NCI-H345 treated with DMSO at 0.1 percent for 48 hours (cell line): ENCODE results near the gene FAM177A1.
"Not testable (repeated sequence)": the region's sequence is repeated elsewhere in the genome, so short reads cannot be mapped to it uniquely, and the experiment has no call there.

Experiments
- DNase-seq: peaks from one replicate; lab custom pipeline; 2025; ENCODE audit not compliant: unreplicated experiment; lab: John Stamatoyannopoulos, UW

FAM177A1 gene

GRCh38 chr14:35061113-35061791 lies 15.2 kb downstream of the FAM177A1 start:
- not testable (repeated sequence) for DNase-seq

- not testable (repeated sequence) for DNase-seq
Observed at GRCh38 chr14:35065731-35066130, 19.7 kb downstream of the FAM177A1 start.

GRCh38 chr14:35068238-35069012 lies 22.4 kb downstream of the FAM177A1 start:
- DNase-seq, result no peak

GRCh38 chr14:35072226-35072625 lies 26.2 kb downstream of the FAM177A1 start:
- DNase-seq, result no peak

- DNase-seq, result no peak
Observed at GRCh38 chr14:35073486-35073885, 27.4 kb downstream of the FAM177A1 start.

GRCh38 chr14:35078082-35078481 lies 32.0 kb downstream of the FAM177A1 start:
- no peak for DNase-seq

- DNase-seq, result no peak
Observed at GRCh38 chr14:35079742-35080141, 33.7 kb downstream of the FAM177A1 start.

- DNase-seq, result no peak
Observed at GRCh38 chr14:35083530-35084150, 37.6 kb downstream of the FAM177A1 start.

- DNase-seq, result no peak
Observed at GRCh38 chr14:35085441-35085840, 39.4 kb downstream of the FAM177A1 start.

GRCh38 chr14:35088514-35088913 lies 42.4 kb downstream of the FAM177A1 start:
- DNase-seq, result no peak

- DNase-seq, result not testable (repeated sequence)
Observed at GRCh38 chr14:35094645-35095044, 48.6 kb downstream of the FAM177A1 start.

- DNase-seq, result no peak
Observed at GRCh38 chr14:35107866-35108265, 61.8 kb downstream of the FAM177A1 start.

GRCh38 chr14:35112641-35113040 lies 66.6 kb downstream of the FAM177A1 start:
- no peak for DNase-seq

- no peak for DNase-seq
Observed at GRCh38 chr14:35113308-35113950, 67.4 kb downstream of the FAM177A1 start.

GRCh38 chr14:35114036-35114435 lies 68.0 kb downstream of the FAM177A1 start:
- DNase-seq, result no peak

GRCh38 chr14:35116242-35116641 lies 70.2 kb downstream of the FAM177A1 start:
- DNase-seq, result no peak

- DNase-seq, result no peak
Observed at GRCh38 chr14:35117112-35117511, 71.0 kb downstream of the FAM177A1 start.

- peak; percentile 57 for DNase-seq
Observed at GRCh38 chr14:35121026-35121886, 75.2 kb downstream of the FAM177A1 start.

GRCh38 chr14:35121887-35122695 lies 76.0 kb downstream of the FAM177A1 start, which contains the start of the genes PPP2R3C and PRORP:
Gene PPP2R3C (minus strand): TSS chr14:35121990. CDS start chr14:35121959, 31 bp downstream.
Gene PRORP (plus strand): TSS chr14:35122552. CDS start chr14:35123246, 694 bp downstream.
- peak; percentile 94 for DNase-seq
